Activated CD4-positive, alpha-beta memory T cell treated with anti-CD3 and anti-CD28 coated beads, Interleukin-2, amount 10 ng/mL, durations not matched to agents 7 days and 5 days (primary cell): ENCODE measurements around the gene TMEM74B. TPM values are rescaled to one million over a fixed set of nuclear protein-coding genes. Genes with fewer than 3 reads are reported as not detected.

Source experiments
- CTCF ChIA-PET: fragments of 350-600 bp; sonication (Branson Sonifier 250); formaldehyde crosslinking; loops from one replicate; lab custom pipeline; 2021; ENCODE audit warnings: antibody characterized with exemption, inconsistent platforms; lab: Charles Lee
- POLR2A ChIA-PET: fragments of 350-600 bp; sonication (Branson Sonifier 250); formaldehyde crosslinking; loops from one replicate; lab custom pipeline; 2021; ENCODE audit warnings: antibody characterized with exemption; lab: Charles Lee
- DNase-seq: peaks from one replicate; pipeline ENCODE4 v3.0.0-alpha.2; 2020
- H3K27ac Mint-ChIP-seq: one replicate; pipeline ENCODE4 v1.8.0; 2021; ENCODE audit warnings: mild to moderate bottlenecking, mixed read lengths
- H3K27me3 Mint-ChIP-seq: one replicate; pipeline ENCODE4 v1.8.0; 2021; ENCODE audit warnings: mixed read lengths
- H3K36me3 Mint-ChIP-seq: one replicate; pipeline ENCODE4 v1.8.0; 2021; ENCODE audit warnings: low read depth, mixed read lengths
- H3K4me1 Mint-ChIP-seq: one replicate; pipeline ENCODE4 v1.8.0; 2021; ENCODE audit warnings: mixed read lengths
- H3K4me3 Mint-ChIP-seq: one replicate; pipeline ENCODE4 v1.8.0; 2021; ENCODE audit warnings: mild to moderate bottlenecking, mixed read lengths
- H3K9me3 Mint-ChIP-seq: one replicate; pipeline ENCODE4 v1.8.0; 2021; ENCODE audit warnings: mixed read lengths
- total RNA-seq, 2 experiments: library from RNA; stranded (reverse); gene quantifications; one replicate each; pipeline ENCODE4 v1.2.3, GENCODE V29; 2021

The TMEM74B gene
- total RNA-seq, 2 experiments from 2014 or later: 0.83 to 1.8 TPM

- H3K27me3 Mint-ChIP-seq: peaks cover 16% of the 10 kb centered on the region
- no peaks in the 10 kb centered on the region for H3K9me3 Mint-ChIP-seq
- POLR2A ChIA-PET: interaction anchor here (0.6 to 0.8 kb wide), 2 partner anchors 25 to 179 kb away, joined by 3 read pairs; no protein-coding TSS in a partner anchor
- H3K36me3 Mint-ChIP-seq: no peaks in the 10 kb centered on the region
- CTCF ChIA-PET: interaction anchor here (0.6 to 3.5 kb wide), 18 partner anchors 9 to 428 kb away, joined by 3 to 22 read pairs (median 4); partner anchors contain the start of genes C20orf202 and PSMF1
- H3K27ac Mint-ChIP-seq: no peak overlapping the region
- DNase-seq: peak; percentile 77
- H3K4me1 Mint-ChIP-seq: peaks cover 34% of the 10 kb centered on the region
- no peak overlapping the region for H3K4me3 Mint-ChIP-seq
Measured at GRCh38 chr20:1212607-1213396, 28.0 kb upstream of the TMEM74B start.

GRCh38 chr20:1212023-1212422 lies 27.2 kb upstream of the TMEM74B start:
- Mint-ChIP-seq H3K36me3 (no peaks in the 10 kb centered on the region), H3K27ac (no peak overlapping the region), H3K4me3 (no peak overlapping the region), H3K27me3 (peaks cover 14% of the 10 kb centered on the region), H3K9me3 (no peaks in the 10 kb centered on the region), H3K4me1 (peaks cover 34% of the 10 kb centered on the region)
- ChIA-PET POLR2A (no interaction called here), CTCF (interaction anchor here (0.9 to 3.5 kb wide), 7 partner anchors 13 to 253 kb away, joined by 3 to 22 read pairs (median 5); partner anchors contain the start of gene PSMF1)
- DNase-seq: no peak

GRCh38 chr20:1210501-1210900 lies 25.7 kb upstream of the TMEM74B start:
- ChIA-PET POLR2A (interaction anchor here (0.5 kb wide), 1 partner anchor 225 kb away, joined by 3 read pairs; no protein-coding TSS in a partner anchor), CTCF (interaction anchor here (1.4 to 2.7 kb wide), 2 partner anchors 11 to 230 kb away, joined by 3 to 8 read pairs; no protein-coding TSS in a partner anchor)
- no peaks in the 10 kb centered on the region for H3K9me3 Mint-ChIP-seq
- H3K36me3 Mint-ChIP-seq: no peaks in the 10 kb centered on the region
- peaks cover 21% of the 10 kb centered on the region for H3K4me1 Mint-ChIP-seq
- H3K4me3 Mint-ChIP-seq: no peak overlapping the region
- peaks cover 14% of the 10 kb centered on the region for H3K27me3 Mint-ChIP-seq
- no peak for DNase-seq
- H3K27ac Mint-ChIP-seq: no peak overlapping the region

GRCh38 chr20:1209447-1210387 lies 24.9 kb upstream of the TMEM74B start:
- Mint-ChIP-seq H3K36me3 (no peaks in the 10 kb centered on the region), H3K27ac (no peak overlapping the region), H3K27me3 (peaks cover 14% of the 10 kb centered on the region), H3K4me1 (peaks cover 13% of the 10 kb centered on the region), H3K4me3 (no peak overlapping the region), H3K9me3 (no peaks in the 10 kb centered on the region)
- no peak for DNase-seq
- POLR2A ChIA-PET: interaction anchor here (0.5 kb wide), 1 partner anchor 226 kb away, joined by 3 read pairs; no protein-coding TSS in a partner anchor
- CTCF ChIA-PET: interaction anchor here (2.7 kb wide), 1 partner anchor 10 kb away, joined by 8 read pairs; no protein-coding TSS in a partner anchor

GRCh38 chr20:1207293-1207878 lies 22.6 kb upstream of the TMEM74B start:
- Mint-ChIP-seq H3K4me1 (peaks cover under 1% of the 10 kb centered on the region), H3K36me3 (no peaks in the 10 kb centered on the region), H3K9me3 (no peaks in the 10 kb centered on the region), H3K27me3 (peaks cover 14% of the 10 kb centered on the region), H3K27ac (no peak overlapping the region), H3K4me3 (no peak overlapping the region)
- DNase-seq: no peak
- ChIA-PET CTCF (interaction anchor here (1.4 kb wide), 1 partner anchor 18 kb away, joined by 3 read pairs; no protein-coding TSS in a partner anchor), POLR2A (no interaction called here)

GRCh38 chr20:1206366-1207148 lies 21.8 kb upstream of the TMEM74B start:
- DNase-seq: no peak
- H3K4me1 Mint-ChIP-seq: no peaks in the 10 kb centered on the region
- no peak overlapping the region for H3K4me3 Mint-ChIP-seq
- peaks cover 14% of the 10 kb centered on the region for H3K27me3 Mint-ChIP-seq
- ChIA-PET CTCF (interaction anchor here (1.0 kb wide), 1 partner anchor 98 kb away, joined by 3 read pairs; no protein-coding TSS in a partner anchor), POLR2A (interaction anchor here (0.7 kb wide), 1 partner anchor 1322 kb away, joined by 3 read pairs; no protein-coding TSS in a partner anchor)
- H3K27ac Mint-ChIP-seq: no peak overlapping the region
- H3K36me3 Mint-ChIP-seq: no peaks in the 10 kb centered on the region
- H3K9me3 Mint-ChIP-seq: no peaks in the 10 kb centered on the region

GRCh38 chr20:1205802-1206201 lies 21.0 kb upstream of the TMEM74B start:
- POLR2A ChIA-PET: interaction anchor here (0.7 kb wide), 1 partner anchor 1323 kb away, joined by 3 read pairs; no protein-coding TSS in a partner anchor
- Mint-ChIP-seq H3K4me1 (no peaks in the 10 kb centered on the region), H3K27ac (no peak overlapping the region), H3K27me3 (peaks cover 11% of the 10 kb centered on the region), H3K36me3 (no peaks in the 10 kb centered on the region), H3K9me3 (no peaks in the 10 kb centered on the region), H3K4me3 (no peak overlapping the region)
- CTCF ChIA-PET: interaction anchor here (1.0 kb wide), 1 partner anchor 97 kb away, joined by 3 read pairs; no protein-coding TSS in a partner anchor
- DNase-seq: no peak

GRCh38 chr20:1204576-1204975 lies 19.8 kb upstream of the TMEM74B start:
- H3K27me3 Mint-ChIP-seq: peaks cover 7% of the 10 kb centered on the region
- no peak for DNase-seq
- H3K36me3 Mint-ChIP-seq: no peaks in the 10 kb centered on the region
- H3K27ac Mint-ChIP-seq: no peak overlapping the region
- ChIA-PET POLR2A (no interaction called here), CTCF (interaction anchor here (1.5 kb wide), 1 partner anchor 18 kb away, joined by 3 read pairs; no protein-coding TSS in a partner anchor)
- H3K9me3 Mint-ChIP-seq: no peaks in the 10 kb centered on the region
- no peak overlapping the region for H3K4me3 Mint-ChIP-seq
- peaks cover 3% of the 10 kb centered on the region for H3K4me1 Mint-ChIP-seq

GRCh38 chr20:1204113-1204512 lies 19.3 kb upstream of the TMEM74B start:
- ChIA-PET POLR2A (no interaction called here), CTCF (interaction anchor here (1.2 to 1.5 kb wide), 2 partner anchors 9 to 18 kb away, joined by 3 to 4 read pairs; no protein-coding TSS in a partner anchor)
- no peak for DNase-seq
- Mint-ChIP-seq H3K36me3 (no peaks in the 10 kb centered on the region), H3K27me3 (peaks cover 2% of the 10 kb centered on the region), H3K4me3 (no peak overlapping the region), H3K9me3 (no peaks in the 10 kb centered on the region), H3K27ac (no peak overlapping the region), H3K4me1 (peaks cover 3% of the 10 kb centered on the region)

GRCh38 chr20:1203630-1204029 lies 18.8 kb upstream of the TMEM74B start:
- CTCF ChIA-PET: interaction anchor here (1.2 to 1.5 kb wide), 2 partner anchors 10 to 18 kb away, joined by 3 to 4 read pairs; no protein-coding TSS in a partner anchor
- no peak for DNase-seq
- Mint-ChIP-seq H3K4me1 (peaks cover 3% of the 10 kb centered on the region), H3K27me3 (no peaks in the 10 kb centered on the region), H3K4me3 (no peak overlapping the region), H3K27ac (no peak overlapping the region), H3K36me3 (no peaks in the 10 kb centered on the region), H3K9me3 (no peaks in the 10 kb centered on the region)
- POLR2A ChIA-PET: no interaction called here

- ChIA-PET POLR2A (no interaction called here), CTCF (interaction anchor here (1.2 kb wide), 1 partner anchor 10 kb away, joined by 4 read pairs; no protein-coding TSS in a partner anchor)
- Mint-ChIP-seq H3K27ac (no peak within 1 kb of the TSS), H3K4me3 (no peak within 1 kb of the TSS), H3K27me3 (no peaks in the 10 kb centered on the region), H3K4me1 (peaks cover 3% of the 10 kb centered on the region), H3K9me3 (no peaks in the 10 kb centered on the region), H3K36me3 (no peaks in the 10 kb centered on the region)
- no peak for DNase-seq
Measured at GRCh38 chr20:1202762-1203504, 18.2 kb upstream of the TMEM74B start, which contains the start of gene C20orf202. Gene C20orf202, plus strand, starts transcription at chr20:1203454. Its CDS starts 132 bp downstream, at chr20:1203586.
